AG04450 (cell line): Measurements from ENCODE around the gene CAP1. TPM values are rescaled to one million over a fixed set of nuclear protein-coding genes. Genes with fewer than 3 reads are reported as not detected.

Source experiments
- CTCF ChIA-PET: fragments of 300-600, 350-600 bp; formaldehyde crosslinking; extraction: SDS; loops from one replicate; lab custom pipeline; 2022; ENCODE audit warnings: antibody characterized with exemption, inconsistent platforms; lab: Charles Lee
- POLR2A ChIA-PET: fragments of 350-600 bp; formaldehyde crosslinking; extraction: SDS; loops from one replicate; lab custom pipeline; 2021; ENCODE audit warnings: antibody characterized with exemption, inconsistent platforms; lab: Yijun Ruan, JAX
- DNase-seq: peaks from one replicate; pipeline ENCODE4 v3.0.0-alpha.2; 2011; ENCODE audit warnings: low read depth, low spot score
- H3K27ac ChIP-seq: one replicate; pipeline ENCODE4 v1.5.1; 2012; ENCODE audit warnings: low read depth, low read length, control low read depth
- H3K27me3 ChIP-seq: one replicate; pipeline ENCODE4 v1.6.0; 2012; ENCODE audit warnings: low read length; ENCODE audit not compliant: control insufficient read depth, insufficient read depth
- H3K4me3 ChIP-seq: 2 replicates; pipeline ENCODE4 v1.5.1; 2011; ENCODE audit warnings: mild to moderate bottlenecking, low read depth, low read length, control low read depth
- H3K9me3 ChIP-seq: 2 replicates; pipeline ENCODE4 v1.5.1; 2012; ENCODE audit warnings: low read length; ENCODE audit not compliant: control insufficient read depth, insufficient read depth
- CTCF ChIP-seq: IDR thresholded peaks from 2 replicates; pipeline ENCODE4 v1.5.1; 2011; ENCODE audit warnings: low read depth, low read length, control low read depth, inconsistent platforms
- polyA minus RNA-seq: library from RNA; depleted of rRNA, polyadenylated mRNA; stranded (reverse); fragments of >200 nt; gene quantifications from 2 replicates; pipeline ENCODE4 v1.2.3, GENCODE V29; 2011; rRNA and poly(A)+ RNA removed
- polyA plus RNA-seq: library from polyadenylated mRNA; depleted of rRNA; stranded (reverse); fragments of >200 nt; gene quantifications from 2 replicates; pipeline ENCODE4 v1.2.3, GENCODE V29; 2011; rRNA removed

Gene CAP1, protein sequence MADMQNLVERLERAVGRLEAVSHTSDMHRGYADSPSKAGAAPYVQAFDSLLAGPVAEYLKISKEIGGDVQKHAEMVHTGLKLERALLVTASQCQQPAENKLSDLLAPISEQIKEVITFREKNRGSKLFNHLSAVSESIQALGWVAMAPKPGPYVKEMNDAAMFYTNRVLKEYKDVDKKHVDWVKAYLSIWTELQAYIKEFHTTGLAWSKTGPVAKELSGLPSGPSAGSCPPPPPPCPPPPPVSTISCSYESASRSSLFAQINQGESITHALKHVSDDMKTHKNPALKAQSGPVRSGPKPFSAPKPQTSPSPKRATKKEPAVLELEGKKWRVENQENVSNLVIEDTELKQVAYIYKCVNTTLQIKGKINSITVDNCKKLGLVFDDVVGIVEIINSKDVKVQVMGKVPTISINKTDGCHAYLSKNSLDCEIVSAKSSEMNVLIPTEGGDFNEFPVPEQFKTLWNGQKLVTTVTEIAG
- 553 and 661 TPM in 2 replicates for polyA plus RNA-seq
- 387 and 421 TPM in 2 replicates for polyA minus RNA-seq

GRCh38 chr1:40040511-40041465 is at the start of gene CAP1:
Gene CAP1, plus strand, starts transcription at chr1:40040729. Its CDS starts 18,618 bp downstream, at chr1:40059347.
- ChIA-PET POLR2A (interaction anchor here (1.5 to 1.9 kb wide), 2 partner anchors 85 to 194 kb away, joined by 6 to 7 read pairs; partner anchors contain the start of gene MFSD2A), CTCF (interaction anchor here (0.6 to 2.0 kb wide), 4 partner anchors 10 to 315 kb away, joined by 3 to 7 read pairs (median 4); no protein-coding TSS in a partner anchor)
- DNase-seq: peak; percentile 97
- peaks cover 3% of the 10 kb centered on the region; the same call in 1 of the 2 replicates for H3K9me3 ChIP-seq
- peak within 1 kb of the TSS; percentile 100 for H3K27ac ChIP-seq
- H3K27me3 ChIP-seq: no peaks in the 10 kb centered on the region
- no peak for TF ChIP-seq CTCF
- H3K4me3 ChIP-seq: peak within 1 kb of the TSS; percentile 93

- Histone ChIP-seq H3K27ac (no peak overlapping the region), H3K4me3 (no peak overlapping the region), H3K27me3 (no peaks in the 10 kb centered on the region), H3K9me3 (no peaks in the 10 kb centered on the region)
- CTCF ChIA-PET: interaction anchor here (1.2 to 1.7 kb wide), 3 partner anchors 19 to 72 kb away, joined by 3 to 4 read pairs (median 3); no protein-coding TSS in a partner anchor
- POLR2A ChIA-PET: no interaction called here
- TF ChIP-seq CTCF: no peak
- DNase-seq: no peak
Observed at GRCh38 chr1:39992234-39992633, 48.3 kb upstream of the CAP1 start.

GRCh38 chr1:39992888-39993287 is 47.6 kb upstream of the CAP1 start:
- Histone ChIP-seq H3K9me3 (no peaks in the 10 kb centered on the region), H3K27me3 (no peaks in the 10 kb centered on the region), H3K27ac (no peak overlapping the region), H3K4me3 (no peak overlapping the region)
- CTCF ChIA-PET: no interaction called here
- POLR2A ChIA-PET: interaction anchor here (0.7 kb wide), 1 partner anchor 11 kb away, joined by 5 read pairs; no protein-coding TSS in a partner anchor
- no peak for TF ChIP-seq CTCF
- no peak for DNase-seq

- POLR2A ChIA-PET: no interaction called here
- Histone ChIP-seq H3K9me3 (no peaks in the 10 kb centered on the region), H3K4me3 (no peak overlapping the region), H3K27ac (no peak overlapping the region), H3K27me3 (no peaks in the 10 kb centered on the region)
- DNase-seq: no peak
- CTCF ChIA-PET: no interaction called here
- TF ChIP-seq CTCF: no peak
Observed at GRCh38 chr1:39995973-39996393, 44.5 kb upstream of the CAP1 start.
